Esophagus (tissue), 2 donors: ENCODE results near the gene SPTLC3. TPM values are rescaled to one million over a fixed set of nuclear protein-coding genes. Genes with fewer than 3 reads are reported as not detected.

ENCODE experiments used
- H3K27ac ChIP-seq, 2 donors: one replicate each; pipeline ENCODE4 v1.5.1; 2013; ENCODE audit warnings: low read depth in 2 of 2, mild to moderate bottlenecking in 2 of 2, inconsistent platforms in 1 of 2, low read length in 1 of 2, moderate library complexity in 1 of 2
- H3K27me3 ChIP-seq, 2 donors: one replicate each; pipeline ENCODE4 v1.6.1; 2013; ENCODE audit warnings: low read length in 2 of 2, control low read depth in 1 of 2, mild to moderate bottlenecking in 1 of 2; ENCODE audit not compliant: insufficient read depth in 2 of 2, control insufficient read depth in 1 of 2
- H3K36me3 ChIP-seq, 2 donors: one replicate each; pipeline ENCODE4 v1.6.1; 2013; ENCODE audit warnings: low read length in 1 of 2; ENCODE audit not compliant: control insufficient read depth in 2 of 2, insufficient read depth in 2 of 2
- H3K4me1 ChIP-seq, 2 donors: one replicate each; pipeline ENCODE4 v1.6.1; 2013; ENCODE audit warnings: low read length in 1 of 2; ENCODE audit not compliant: control insufficient read depth in 2 of 2, insufficient read depth in 2 of 2
- H3K4me3 ChIP-seq, 2 donors: one replicate each; pipeline ENCODE4 v1.5.1; 2013; ENCODE audit warnings: low read length in 2 of 2, mild to moderate bottlenecking in 2 of 2, low read depth in 1 of 2, moderate library complexity in 1 of 2
- H3K9me3 ChIP-seq, 2 donors: one replicate each; pipeline ENCODE4 v1.6.1; 2013; ENCODE audit warnings: mild to moderate bottlenecking in 2 of 2, low read depth in 1 of 2, low read length in 1 of 2, moderate library complexity in 1 of 2; ENCODE audit not compliant: control insufficient read depth in 2 of 2, insufficient read depth in 1 of 2
- WGBS, 2 donors: extraction: QIAGEN DNeasy Blood & Tissue Kit; methylation state at CpG; one replicate each; pipeline ENCODE4 v1.1.7; 2013; 5-methylcytosine and 5-hydroxymethylcytosine counted together
- polyA plus RNA-seq, 2 donors: library from polyadenylated mRNA; stranded (reverse); fragments of 200-250 nt; gene quantifications; one replicate each; pipeline ENCODE4 v1.2.3, GENCODE V29; 2013
- donor health status: healthy with polysubstance abuse.
- donor health status: Bipolar disorder and iron deficiency.

The SPTLC3 gene
- polyA plus RNA-seq, 2 donors, result 3.5 TPM

DNA sequence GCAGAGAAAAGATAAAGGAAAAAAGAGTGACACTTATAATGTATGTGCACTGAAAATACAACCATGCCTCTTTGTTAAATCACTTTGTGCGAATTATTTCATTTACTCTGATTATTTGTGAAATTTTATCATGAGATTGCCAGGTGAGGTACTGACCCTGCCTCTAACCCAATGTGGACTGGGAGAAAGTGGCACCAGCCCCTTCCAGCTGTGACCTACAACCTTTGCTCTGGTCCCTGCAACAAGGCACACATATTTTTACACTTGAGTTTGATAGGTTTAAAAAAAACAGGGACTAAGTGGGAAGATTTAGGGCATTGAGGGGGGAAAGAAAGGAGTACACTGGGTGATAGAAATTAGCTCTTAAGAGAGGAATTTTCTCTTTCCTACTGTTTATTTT, 132.0 kb downstream of the SPTLC3 start:
- Histone ChIP-seq H3K27ac (no peak overlapping the region), H3K4me1 (no peaks in the 10 kb centered on the region), H3K36me3 (no peaks in the 10 kb centered on the region), H3K4me3 (no peak overlapping the region), H3K9me3 (no peaks in the 10 kb centered on the region), H3K27me3 (no peaks in the 10 kb centered on the region)
- WGBS, 2 donors, result 91 to 97% methylated on average over 1 of the region's 1 CpG

DNA sequence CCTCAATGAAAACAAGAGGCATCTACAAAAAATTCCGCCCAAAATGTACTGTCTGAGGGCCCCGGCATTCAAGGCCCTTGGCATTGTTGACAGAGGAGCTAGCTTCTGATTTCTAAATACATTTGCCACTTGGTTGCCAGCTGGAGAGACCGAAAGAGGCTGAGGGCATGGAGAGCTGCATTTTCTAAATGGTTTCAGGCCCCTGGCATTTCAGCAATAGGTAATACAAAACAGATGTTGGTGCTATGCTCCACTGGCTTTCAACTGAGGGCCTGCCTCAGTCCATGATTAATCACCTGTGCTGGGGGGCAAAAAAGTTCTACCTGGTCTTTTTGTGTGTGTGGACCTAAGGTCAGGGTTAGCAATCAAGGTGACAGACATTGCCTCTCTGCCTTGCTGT, 132.8 kb downstream of the SPTLC3 start:
- Histone ChIP-seq H3K4me3 (no peak overlapping the region), H3K27ac (no peak overlapping the region), H3K9me3 (no peaks in the 10 kb centered on the region), H3K4me1 (no peaks in the 10 kb centered on the region), H3K27me3 (no peaks in the 10 kb centered on the region), H3K36me3 (no peaks in the 10 kb centered on the region)
- WGBS, 2 donors, result 65 to 69% methylated on average over 3 of the region's 3 CpGs

- H3K4me1 ChIP-seq, result no peaks in the 10 kb centered on the region
- H3K4me3 ChIP-seq, result no peak overlapping the region
- no peaks in the 10 kb centered on the region for H3K36me3 ChIP-seq
- H3K27me3 ChIP-seq, result no peaks in the 10 kb centered on the region
- WGBS, 2 donors, result 74 to 80% methylated on average over 1 of the region's 1 CpG
- no peaks in the 10 kb centered on the region for H3K9me3 ChIP-seq
- H3K27ac ChIP-seq, result no peak overlapping the region
Measured at GRCh38 chr20:13142143-13142542, 133.4 kb downstream of the SPTLC3 start.

- Histone ChIP-seq H3K36me3 (no peaks in the 10 kb centered on the region), H3K9me3 (no peaks in the 10 kb centered on the region), H3K27me3 (no peaks in the 10 kb centered on the region), H3K4me1 (no peaks in the 10 kb centered on the region), H3K27ac (no peak overlapping the region), H3K4me3 (no peak overlapping the region)
- 57 to 65% methylated on average over 8 of the region's 8 CpGs for WGBS, 2 donors
Measured at GRCh38 chr20:13147071-13147963, 138.5 kb downstream of the SPTLC3 start.

DNA sequence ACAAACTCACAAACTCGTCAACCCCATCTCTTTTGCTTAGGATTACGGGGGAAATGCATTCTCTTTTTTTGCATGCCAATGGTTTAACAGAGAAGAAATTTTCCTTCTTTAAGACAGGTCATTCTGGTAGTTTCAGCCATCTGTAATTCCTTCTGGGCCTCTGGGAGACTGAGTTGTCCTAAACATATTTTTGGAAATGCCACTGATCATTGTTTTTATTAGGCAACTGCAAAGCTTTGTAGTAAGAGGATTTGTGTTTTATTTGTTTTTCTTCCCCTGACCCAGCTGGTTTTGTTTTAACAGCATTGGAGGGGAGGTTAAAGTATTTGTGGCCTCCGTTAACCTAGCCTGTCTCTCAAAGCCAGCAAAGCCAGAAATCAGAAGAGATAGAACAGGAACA, 139.2 kb downstream of the SPTLC3 start:
- H3K27ac ChIP-seq, result no peak overlapping the region

GRCh38 chr20:13148402-13148801, 139.6 kb downstream of the SPTLC3 start:
- WGBS, 2 donors, result 77 to 83% methylated on average over 4 of the region's 4 CpGs
- Histone ChIP-seq H3K4me3 (no peak overlapping the region), H3K36me3 (no peaks in the 10 kb centered on the region), H3K27ac (no peak overlapping the region), H3K4me1 (no peaks in the 10 kb centered on the region), H3K9me3 (no peaks in the 10 kb centered on the region), H3K27me3 (no peaks in the 10 kb centered on the region)

More for the DNA sequence above, 139.2 kb downstream of the SPTLC3 start:
- no peak overlapping the region for H3K4me3 ChIP-seq
- H3K36me3 ChIP-seq, result no peaks in the 10 kb centered on the region
- no peaks in the 10 kb centered on the region for H3K9me3 ChIP-seq
- no peaks in the 10 kb centered on the region for H3K4me1 ChIP-seq
- no peaks in the 10 kb centered on the region for H3K27me3 ChIP-seq
- 77 to 81% methylated on average over 3 of the region's 3 CpGs for WGBS, 2 donors

DNA sequence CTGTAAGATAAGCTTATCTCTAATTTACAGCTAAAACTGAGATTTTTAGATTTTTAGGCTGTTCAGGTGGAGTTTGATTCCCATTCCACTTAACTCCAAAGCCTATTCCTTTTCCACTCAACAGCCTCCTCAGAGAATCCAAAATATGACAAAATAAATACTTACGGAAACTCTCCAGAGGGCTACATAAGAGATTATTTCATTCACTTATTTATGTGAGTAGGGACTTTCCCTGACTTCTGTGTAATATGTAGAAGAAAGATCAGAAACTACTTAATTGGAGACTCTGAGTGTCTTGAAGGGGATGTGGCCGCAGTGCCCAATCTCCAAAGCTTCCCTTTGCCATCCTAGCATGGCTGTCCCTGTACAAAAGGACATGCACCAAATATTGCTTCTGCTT, 140.2 kb downstream of the SPTLC3 start:
- 93 to 95% methylated on average over 2 of the region's 2 CpGs for WGBS, 2 donors
- no peak overlapping the region for H3K27ac ChIP-seq
- no peaks in the 10 kb centered on the region for H3K4me1 ChIP-seq
- no peaks in the 10 kb centered on the region for H3K36me3 ChIP-seq
- no peak overlapping the region for H3K4me3 ChIP-seq
- H3K27me3 ChIP-seq, result no peaks in the 10 kb centered on the region
- H3K9me3 ChIP-seq, result no peaks in the 10 kb centered on the region

- H3K27me3 ChIP-seq, result no peaks in the 10 kb centered on the region
- no peak overlapping the region for H3K4me3 ChIP-seq
- H3K4me1 ChIP-seq, result no peaks in the 10 kb centered on the region
- no peaks in the 10 kb centered on the region for H3K36me3 ChIP-seq
- H3K9me3 ChIP-seq, result no peaks in the 10 kb centered on the region
- no peak overlapping the region for H3K27ac ChIP-seq
- WGBS, 2 donors, result 80 to 81% methylated on average over 8 of the region's 8 CpGs
Measured at GRCh38 chr20:13149371-13150105, 140.8 kb downstream of the SPTLC3 start.

DNA sequence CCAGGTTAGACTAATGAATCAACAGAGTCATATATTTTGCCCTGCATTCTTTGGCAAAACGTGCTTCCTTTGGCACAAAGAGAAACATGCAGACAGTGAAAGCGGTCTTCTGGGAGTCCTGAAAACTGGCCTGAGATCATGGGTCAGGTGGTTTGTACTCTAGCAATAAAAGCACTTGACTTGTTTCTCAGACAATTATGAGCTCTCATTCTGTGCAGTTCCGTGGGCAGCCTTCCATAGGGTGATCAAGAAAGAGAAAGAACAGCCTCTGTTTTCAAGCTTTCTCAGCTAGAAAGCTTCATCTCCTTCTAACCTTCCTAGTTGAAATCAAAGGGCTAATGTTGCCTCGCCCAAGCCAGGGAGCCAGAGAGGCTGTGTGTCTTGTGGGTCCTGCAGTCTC, 149.6 kb downstream of the SPTLC3 start:
- no peak overlapping the region for H3K27ac ChIP-seq
- 52 to 60% methylated on average over 4 of the region's 4 CpGs for WGBS, 2 donors
- no peaks in the 10 kb centered on the region for H3K36me3 ChIP-seq
- H3K4me1 ChIP-seq, result no peaks in the 10 kb centered on the region
- no peaks in the 10 kb centered on the region for H3K27me3 ChIP-seq
- no peak overlapping the region for H3K4me3 ChIP-seq
- H3K9me3 ChIP-seq, result no peaks in the 10 kb centered on the region
